ENCODE data around the gene CD22. TPM values are rescaled to one million over a fixed set of nuclear protein-coding genes. Genes with fewer than 3 reads are reported as not detected.

CD22 gene
- total and polyA plus RNA-seq, 2 of the 4 experiments (the other 2 are of a cell fraction) = 0.18 to 0.22 TPM

GRCh38 chr19:35297922-35298321, 31.1 kb upstream of the CD22 start:
- Histone ChIP-seq H3K4me1 (ENCODE audit: control insufficient read depth, insufficient read depth, low read length) (no peaks in the 10 kb centered on the region), H3K23ac (ENCODE audit: low read depth, low read length) (no peak overlapping the region), H4K8ac (ENCODE audit: low read depth in 2 of 2, low read length in 2 of 2) (no peak overlapping the region), H3K9ac (ENCODE audit: low read depth, low read length) (no peak overlapping the region), H2BK15ac (ENCODE audit: low read depth, low read length) (no peak overlapping the region), H2BK5ac (ENCODE audit: low read depth, low read length, poor library complexity, severe bottlenecking) (peak overlapping the region; percentile 93), H2AK5ac (ENCODE audit: low read depth, low read length) (no peak overlapping the region), H3K4me2 (ENCODE audit: low read depth, low read length) (no peak overlapping the region), H3K36me3 (ENCODE audit: control insufficient read depth, insufficient read depth, low read length) (no peaks in the 10 kb centered on the region), H3K9me3 (ENCODE audit: control insufficient read depth, insufficient read depth, low read length) (no peaks in the 10 kb centered on the region), H2BK120ac (ENCODE audit: low read depth, low read length) (no peak overlapping the region), H2BK20ac (ENCODE audit: low read depth, low read length) (no peak overlapping the region), H4K91ac (ENCODE audit: insufficient read depth, low read depth, low read length) (no peak overlapping the region), H2AK9ac (replicated peaks; ENCODE audit: low read depth, low read length, poor library complexity) (peak overlapping the region; percentile 42), H3K79me1 (ENCODE audit: low read depth in 1 of 2, low read length in 2 of 2) (no peaks in the 10 kb centered on the region), H3K27ac (ENCODE audit: insufficient read depth, low read length) (no peak overlapping the region), H3K14ac (replicated peaks; ENCODE audit: low read depth, low read length) (no peak overlapping the region), H3K9me1 (ENCODE audit: insufficient read depth, low read length) (peaks cover 15% of the 10 kb centered on the region), H4K20me1 (ENCODE audit: insufficient read depth, low read length) (no peaks in the 10 kb centered on the region), H3K4me3 (ENCODE audit: insufficient read depth, low read depth, low read length) (no peak overlapping the region), H4K5ac (ENCODE audit: low read depth, low read length) (no peak overlapping the region), H3K4ac (ENCODE audit: low read depth, low read length) (no peak overlapping the region), H3K56ac (ENCODE audit: extremely low read depth, insufficient read depth, low read length) (no peak overlapping the region), H2AFZ (replicated peaks; ENCODE audit: low read length, poor library complexity) (peak overlapping the region; percentile 43), H3K27me3 (ENCODE audit: control insufficient read depth, insufficient read depth, low read length) (peaks cover 18% of the 10 kb centered on the region), H3K18ac (ENCODE audit: low read depth, low read length) (no peak overlapping the region)
- POLR2A ChIA-PET (ENCODE audit: unreplicated experiment) = no interaction called here
- DNase-seq (no peak), ATAC-seq (ENCODE audit: low read depth) (no peak)
- intact Hi-C loops (cut with micrococcal nuclease) = no loop called here
- TF ChIP-seq CHD1 (IDR thresholded peaks at IDR 0.05; ENCODE audit: low read depth, low read length) = no peak
- TF ChIP-seq FOS (IDR thresholded peaks at IDR 0.05; ENCODE audit: low read depth, low read length) = no peak
- TF ChIP-seq MAZ (IDR thresholded peaks at IDR 0.05; ENCODE audit: borderline replicate concordance, low read depth, low read length) = no peak
- TF ChIP-seq POLR2A (IDR thresholded peaks at IDR 0.05; ENCODE audit: low read depth, low read length) = no peak
- TF ChIP-seq, protein P1, sequence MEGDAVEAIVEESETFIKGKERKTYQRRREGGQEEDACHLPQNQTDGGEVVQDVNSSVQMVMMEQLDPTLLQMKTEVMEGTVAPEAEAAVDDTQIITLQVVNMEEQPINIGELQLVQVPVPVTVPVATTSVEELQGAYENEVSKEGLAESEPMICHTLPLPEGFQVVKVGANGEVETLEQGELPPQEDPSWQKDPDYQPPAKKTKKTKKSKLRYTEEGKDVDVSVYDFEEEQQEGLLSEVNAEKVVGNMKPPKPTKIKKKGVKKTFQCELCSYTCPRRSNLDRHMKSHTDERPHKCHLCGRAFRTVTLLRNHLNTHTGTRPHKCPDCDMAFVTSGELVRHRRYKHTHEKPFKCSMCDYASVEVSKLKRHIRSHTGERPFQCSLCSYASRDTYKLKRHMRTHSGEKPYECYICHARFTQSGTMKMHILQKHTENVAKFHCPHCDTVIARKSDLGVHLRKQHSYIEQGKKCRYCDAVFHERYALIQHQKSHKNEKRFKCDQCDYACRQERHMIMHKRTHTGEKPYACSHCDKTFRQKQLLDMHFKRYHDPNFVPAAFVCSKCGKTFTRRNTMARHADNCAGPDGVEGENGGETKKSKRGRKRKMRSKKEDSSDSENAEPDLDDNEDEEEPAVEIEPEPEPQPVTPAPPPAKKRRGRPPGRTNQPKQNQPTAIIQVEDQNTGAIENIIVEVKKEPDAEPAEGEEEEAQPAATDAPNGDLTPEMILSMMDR (conservative IDR thresholded peaks at IDR 0.05; ENCODE audit: low read depth, low read length) = no peak
- TF ChIP-seq SMC3 (IDR thresholded peaks at IDR 0.05; ENCODE audit: low read depth, low read length) = no peak
- TF ChIP-seq MXI1 (IDR thresholded peaks at IDR 0.05; ENCODE audit: borderline replicate concordance, low read depth, low read length) = no peak
- CTCF ChIA-PET = no interaction called here
- in situ Hi-C loops (cut with MboI; ENCODE audit: low sequenced_read_pairs) = no loop called here
- BruUV-seq (replicated peaks) = no TSS peak
- dilution Hi-C loops (cut with HindIII; ENCODE audit: low sequenced_read_pairs, unreplicated experiment) = no loop called here
- 82% methylated on average over 1 of the region's 2 CpGs; no CpG with 5 or more reads in 1 of the 2 experiments for WGBS, 2 experiments (ENCODE audit: extremely low coverage in 2 of 2, insufficient read length in 1 of 2)

Data from IMR-90 (cell line).